HepG2 (cell line): ENCODE measurements around the gene JUND. TPM values are rescaled to one million over a fixed set of nuclear protein-coding genes. Genes with fewer than 3 reads are reported as not detected.

Source experiments
- CREB1 ChIP-seq, 2 experiments: fragments of 450-650 bp in 1 of 2; IDR thresholded peaks; 2 replicates each; pipeline ENCODE4 v1.6.1; 2016 to 2017; ENCODE audit warnings: control low read depth in 1 of 2, mild to moderate bottlenecking in 1 of 2, missing compliant biosample characterization in 1 of 2, missing genetic modification characterization in 1 of 2
- HMG20A ChIP-seq: IDR thresholded peaks from 2 replicates; pipeline ENCODE4 v1.6.1; 2016; ENCODE audit warnings: borderline replicate concordance
- MBD4 ChIP-seq: IDR thresholded peaks from 2 replicates; pipeline ENCODE4 v1.6.1; 2012; ENCODE audit warnings: low read length, inconsistent platforms, borderline replicate concordance
- MLLT10 ChIP-seq: sonication (generic); formaldehyde crosslinking; IDR thresholded peaks from 2 replicates; pipeline ENCODE4 v1.4.0; 2020; ENCODE audit warnings: missing genetic modification reagents
- NR3C1 ChIP-seq: sonication (generic); formaldehyde crosslinking; IDR thresholded peaks from 2 replicates; pipeline ENCODE4 v1.4.0; 2020; ENCODE audit warnings: missing genetic modification reagents
- POLR2A ChIP-seq, 2 experiments: IDR thresholded peaks; 2 replicates each; pipeline ENCODE4 v1.6.1; 2011; ENCODE audit warnings: low read depth in 2 of 2, low read length in 2 of 2, mild to moderate bottlenecking in 1 of 2, moderate library complexity in 1 of 2; ENCODE audit not compliant: insufficient read depth in 1 of 2
- SIN3A ChIP-seq: IDR thresholded peaks from 2 replicates; pipeline ENCODE4 v1.6.1; 2011; ENCODE audit warnings: low read depth, mild to moderate bottlenecking, control low read depth, low read length, borderline replicate concordance
- ZNF235 ChIP-seq: sonication (generic); formaldehyde crosslinking; IDR thresholded peaks from 2 replicates; pipeline ENCODE4 v1.8.1; 2023; ENCODE audit warnings: mild to moderate bottlenecking, missing genetic modification reagents, borderline replicate concordance
- ZNF329 ChIP-seq: sonication (generic); formaldehyde crosslinking; IDR thresholded peaks from 2 replicates; pipeline ENCODE4 v1.9.0; 2021; ENCODE audit warnings: low read depth, mild to moderate bottlenecking, missing genetic modification reagents
- ZNF775 ChIP-seq: sonication (generic); formaldehyde crosslinking; IDR thresholded peaks from 2 replicates; pipeline ENCODE4 v1.4.0; 2020; ENCODE audit warnings: missing genetic modification reagents, mild to moderate bottlenecking, moderate library complexity, borderline replicate concordance
- ZNF841 ChIP-seq: sonication (generic); formaldehyde crosslinking; IDR thresholded peaks from 2 replicates; pipeline ENCODE4 v1.8.1; 2023; ENCODE audit warnings: missing genetic modification reagents, borderline replicate concordance
- ZNF850 ChIP-seq: sonication (generic); formaldehyde crosslinking; conservative IDR thresholded peaks from 2 replicates; pipeline ENCODE4 v1.9.0; 2021; ENCODE audit warnings: mild to moderate bottlenecking, missing genetic modification reagents
- polyA plus RNA-seq, 8 experiments: library from polyadenylated mRNA; depleted of rRNA in 3 of 8; stranded (reverse) in 7 of 8; unstranded in 1 of 8; fragments of >200 nt; fragmentation: Illumina TruSeq in 4 of 8; extraction: Trizol in 4 of 8; gene quantifications; 2 replicates each; pipeline versions ENCODE4 v1.2.1 to v1.2.3, GENCODE V29; 2011 to 2016; ENCODE audit warnings: low read depth in 4 of 8, missing spikeins in 1 of 8, mixed read lengths in 1 of 8; ENCODE audit not compliant: insufficient read depth in 1 of 8
- total RNA-seq, 5 experiments: library from RNA; depleted of rRNA; stranded (reverse); fragments of >200 nt; fragmentation: Illumina TruSeq; extraction: Trizol; gene quantifications; 2 replicates each; pipeline ENCODE4 v1.2.3, GENCODE V29; 2016; ENCODE audit warnings: low read depth in 1 of 5
- TF ChIP-seq, protein P1 (sequence below), 2 experiments: fragments of 450-650 bp in 1 of 2; sonication (generic) in 1 of 2; formaldehyde crosslinking in 1 of 2; IDR thresholded peaks; 2 replicates each; pipeline versions ENCODE4 v1.6.1 to v1.8.0; 2016 to 2022; ENCODE audit warnings: antibody characterized with exemption in 1 of 2, mild to moderate bottlenecking in 1 of 2, missing genetic modification reagents in 1 of 2
- TF ChIP-seq, protein P2 (sequence below): sonication (generic); formaldehyde crosslinking; IDR thresholded peaks from 2 replicates; pipeline ENCODE4 v1.4.0; 2020; ENCODE audit warnings: missing genetic modification reagents, mild to moderate bottlenecking, borderline replicate concordance
- TF ChIP-seq, protein P3 (sequence below): sonication (generic); formaldehyde crosslinking; IDR thresholded peaks from 2 replicates; pipeline ENCODE4 v1.4.0; 2020; ENCODE audit warnings: low read depth, mild to moderate bottlenecking, missing genetic modification reagents
- TF ChIP-seq, protein P4 (sequence below): sonication (generic); formaldehyde crosslinking; IDR thresholded peaks from 2 replicates; pipeline ENCODE4 v1.5.0; 2020; ENCODE audit warnings: missing genetic modification reagents

The JUND gene
- total and polyA plus RNA-seq, 2 of the 13 experiments (the other 11 are each of a cell fraction or from before 2014, with no cell fraction given) = 41.2 to 59.8 TPM

DNA sequence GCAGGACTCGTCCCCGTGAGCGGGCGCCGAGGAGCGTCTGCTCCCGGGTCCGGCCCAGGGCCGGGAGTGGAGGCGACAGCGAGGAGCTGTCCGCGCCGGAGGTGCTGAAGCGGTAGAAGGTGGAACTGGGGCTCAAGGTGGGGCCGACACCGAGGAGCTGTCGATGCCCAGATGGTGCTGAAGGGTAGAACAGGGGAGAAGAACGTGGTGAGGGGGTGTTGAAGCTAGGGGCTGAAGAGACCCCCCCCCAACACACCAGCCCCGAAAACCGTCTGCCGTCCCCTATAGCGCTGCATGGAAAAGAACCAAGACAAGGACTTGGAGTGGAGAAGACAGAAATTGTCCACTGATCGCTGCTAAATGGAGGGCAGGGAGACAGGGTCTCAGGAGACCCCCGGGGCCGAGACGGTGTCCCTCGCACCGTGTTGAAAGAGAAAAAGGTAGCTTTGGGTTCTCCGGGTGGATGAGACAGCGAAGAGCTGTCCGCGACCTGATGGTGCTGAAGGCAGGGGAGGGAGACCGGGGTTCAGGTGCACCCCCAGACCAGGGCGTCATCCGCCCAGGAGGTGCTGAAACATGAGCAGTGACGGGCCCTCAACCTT, 48.1 kb downstream of the JUND start (continued):
- TF ChIP-seq MLLT10 (no peak), ZNF850 (CRISPR knock-in tag) (peak; percentile 64; the same call in 1 of the 2 replicates), ZNF841 (CRISPR knock-in tag) (peak; percentile 55; the same call in 1 of the 2 replicates), SIN3A (peak; percentile 90), ZNF775 (peak; percentile 53; the same call in 1 of the 2 replicates), MBD4 (no peak), ZNF329 (CRISPR knock-in tag) (peak; percentile 89), NR3C1 (CRISPR knock-in tag) (no peak), ZNF235 (peak; percentile 50; the same call in 1 of the 2 replicates), CREB1 (IDR thresholded peaks at IDR 0.05) (no peak), CREB1 (CRISPR knock-in tag; IDR thresholded peaks at IDR 0.05) (no peak), POLR2A (IDR thresholded peaks at IDR 0.05; ENCODE audit: insufficient read depth in 1 of 2, low read depth in 2 of 2, low read length in 2 of 2) (no peak), HMG20A (peak; percentile 34; the same call in 1 of the 2 replicates)
- TF ChIP-seq, protein P1, sequence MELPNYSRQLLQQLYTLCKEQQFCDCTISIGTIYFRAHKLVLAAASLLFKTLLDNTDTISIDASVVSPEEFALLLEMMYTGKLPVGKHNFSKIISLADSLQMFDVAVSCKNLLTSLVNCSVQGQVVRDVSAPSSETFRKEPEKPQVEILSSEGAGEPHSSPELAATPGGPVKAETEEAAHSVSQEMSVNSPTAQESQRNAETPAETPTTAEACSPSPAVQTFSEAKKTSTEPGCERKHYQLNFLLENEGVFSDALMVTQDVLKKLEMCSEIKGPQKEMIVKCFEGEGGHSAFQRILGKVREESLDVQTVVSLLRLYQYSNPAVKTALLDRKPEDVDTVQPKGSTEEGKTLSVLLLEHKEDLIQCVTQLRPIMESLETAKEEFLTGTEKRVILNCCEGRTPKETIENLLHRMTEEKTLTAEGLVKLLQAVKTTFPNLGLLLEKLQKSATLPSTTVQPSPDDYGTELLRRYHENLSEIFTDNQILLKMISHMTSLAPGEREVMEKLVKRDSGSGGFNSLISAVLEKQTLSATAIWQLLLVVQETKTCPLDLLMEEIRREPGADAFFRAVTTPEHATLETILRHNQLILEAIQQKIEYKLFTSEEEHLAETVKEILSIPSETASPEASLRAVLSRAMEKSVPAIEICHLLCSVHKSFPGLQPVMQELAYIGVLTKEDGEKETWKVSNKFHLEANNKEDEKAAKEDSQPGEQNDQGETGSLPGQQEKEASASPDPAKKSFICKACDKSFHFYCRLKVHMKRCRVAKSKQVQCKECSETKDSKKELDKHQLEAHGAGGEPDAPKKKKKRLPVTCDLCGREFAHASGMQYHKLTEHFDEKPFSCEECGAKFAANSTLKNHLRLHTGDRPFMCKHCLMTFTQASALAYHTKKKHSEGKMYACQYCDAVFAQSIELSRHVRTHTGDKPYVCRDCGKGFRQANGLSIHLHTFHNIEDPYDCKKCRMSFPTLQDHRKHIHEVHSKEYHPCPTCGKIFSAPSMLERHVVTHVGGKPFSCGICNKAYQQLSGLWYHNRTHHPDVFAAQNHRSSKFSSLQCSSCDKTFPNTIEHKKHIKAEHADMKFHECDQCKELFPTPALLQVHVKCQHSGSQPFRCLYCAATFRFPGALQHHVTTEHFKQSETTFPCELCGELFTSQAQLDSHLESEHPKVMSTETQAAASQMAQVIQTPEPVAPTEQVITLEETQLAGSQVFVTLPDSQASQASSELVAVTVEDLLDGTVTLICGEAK (IDR thresholded peaks at IDR 0.05) = no peak
- TF ChIP-seq, protein P1 (CRISPR knock-in tag; IDR thresholded peaks at IDR 0.05) = peak; percentile 81
- TF ChIP-seq, protein P2, sequence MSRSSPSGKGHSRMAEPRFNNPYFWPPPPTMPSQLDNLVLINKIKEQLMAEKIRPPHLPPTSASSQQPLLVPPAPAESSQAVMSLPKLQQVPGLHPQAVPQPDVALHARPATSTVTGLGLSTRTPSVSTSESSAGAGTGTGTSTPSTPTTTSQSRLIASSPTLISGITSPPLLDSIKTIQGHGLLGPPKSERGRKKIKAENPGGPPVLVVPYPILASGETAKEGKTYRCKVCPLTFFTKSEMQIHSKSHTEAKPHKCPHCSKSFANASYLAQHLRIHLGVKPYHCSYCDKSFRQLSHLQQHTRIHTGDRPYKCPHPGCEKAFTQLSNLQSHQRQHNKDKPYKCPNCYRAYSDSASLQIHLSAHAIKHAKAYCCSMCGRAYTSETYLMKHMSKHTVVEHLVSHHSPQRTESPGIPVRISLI = no peak
- TF ChIP-seq, protein P3, sequence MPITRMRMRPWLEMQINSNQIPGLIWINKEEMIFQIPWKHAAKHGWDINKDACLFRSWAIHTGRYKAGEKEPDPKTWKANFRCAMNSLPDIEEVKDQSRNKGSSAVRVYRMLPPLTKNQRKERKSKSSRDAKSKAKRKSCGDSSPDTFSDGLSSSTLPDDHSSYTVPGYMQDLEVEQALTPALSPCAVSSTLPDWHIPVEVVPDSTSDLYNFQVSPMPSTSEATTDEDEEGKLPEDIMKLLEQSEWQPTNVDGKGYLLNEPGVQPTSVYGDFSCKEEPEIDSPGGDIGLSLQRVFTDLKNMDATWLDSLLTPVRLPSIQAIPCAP = no peak
- TF ChIP-seq, protein P4, sequence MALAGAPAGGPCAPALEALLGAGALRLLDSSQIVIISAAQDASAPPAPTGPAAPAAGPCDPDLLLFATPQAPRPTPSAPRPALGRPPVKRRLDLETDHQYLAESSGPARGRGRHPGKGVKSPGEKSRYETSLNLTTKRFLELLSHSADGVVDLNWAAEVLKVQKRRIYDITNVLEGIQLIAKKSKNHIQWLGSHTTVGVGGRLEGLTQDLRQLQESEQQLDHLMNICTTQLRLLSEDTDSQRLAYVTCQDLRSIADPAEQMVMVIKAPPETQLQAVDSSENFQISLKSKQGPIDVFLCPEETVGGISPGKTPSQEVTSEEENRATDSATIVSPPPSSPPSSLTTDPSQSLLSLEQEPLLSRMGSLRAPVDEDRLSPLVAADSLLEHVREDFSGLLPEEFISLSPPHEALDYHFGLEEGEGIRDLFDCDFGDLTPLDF (CRISPR knock-in tag) = peak; percentile 77
